EL (cell line): ENCODE data around the gene LEO1.
"Not testable (repeated sequence)": the region's sequence is repeated elsewhere in the genome, so short reads cannot be mapped to it uniquely, and the experiment has no call there.

Experiments
- DNase-seq: peaks from one replicate; pipeline ENCODE4 v3.0.0-alpha.2; 2016

The LEO1 gene

DNA sequence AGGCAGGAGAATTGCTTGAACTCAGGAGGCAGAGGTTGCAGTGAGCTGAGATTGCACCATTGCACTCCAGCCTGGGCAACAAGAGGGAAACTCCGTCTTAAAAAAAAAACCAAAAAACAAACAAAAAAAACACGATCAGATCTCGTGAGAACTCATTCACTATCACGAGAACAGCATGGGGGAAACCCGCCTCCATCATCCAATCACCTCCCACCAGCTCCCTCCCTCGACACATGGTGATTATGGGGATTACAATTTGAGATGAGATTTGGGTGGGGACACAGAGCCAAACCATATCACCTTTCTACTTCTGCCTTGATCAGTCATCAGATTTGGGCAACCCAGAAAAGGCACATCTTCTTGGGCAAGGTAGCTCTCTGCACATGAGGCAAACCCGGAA is 31.5 kb upstream of the LEO1 start:
- DNase-seq: not testable (repeated sequence)

DNA sequence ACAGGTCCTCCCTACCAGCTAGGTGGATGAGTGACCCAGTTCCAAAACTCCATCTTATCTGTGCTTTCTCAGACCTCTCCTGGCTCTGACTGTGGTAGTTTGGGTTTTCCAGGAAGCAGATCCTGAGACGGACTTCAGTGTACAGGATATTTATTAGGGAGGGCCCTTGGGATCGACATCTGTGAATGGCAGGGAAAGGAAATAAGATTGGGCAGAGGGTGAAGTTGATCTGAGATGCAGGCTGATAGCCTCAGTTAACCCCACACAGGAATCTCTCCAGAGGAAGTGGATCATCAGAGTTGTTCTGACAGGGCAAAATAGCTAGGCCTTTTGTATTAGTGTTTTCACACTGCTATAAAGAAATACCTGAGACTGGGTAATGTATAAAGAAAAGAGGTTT is 30.8 kb upstream of the LEO1 start:
- DNase-seq: no peak

DNA sequence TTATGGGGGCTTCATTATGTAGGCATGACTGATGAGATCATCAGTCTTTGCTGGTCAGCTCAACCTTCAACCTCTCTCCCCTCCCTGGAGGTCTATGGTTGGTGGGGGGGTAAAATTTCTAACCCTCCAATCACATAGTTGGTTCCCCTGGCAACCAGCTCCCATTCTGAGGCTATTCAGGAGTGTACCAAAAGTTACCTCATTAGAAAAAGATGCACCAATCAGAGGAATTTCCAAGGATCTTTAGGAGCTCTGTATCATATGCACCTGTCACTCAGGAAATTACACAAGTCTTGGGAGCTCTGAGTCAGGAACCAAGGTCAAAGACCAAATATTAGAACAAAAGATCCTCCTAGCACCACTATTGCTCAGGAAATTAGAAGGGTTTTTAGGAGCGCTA is 21.4 kb upstream of the LEO1 start:
- peak; percentile 21 for DNase-seq

DNA sequence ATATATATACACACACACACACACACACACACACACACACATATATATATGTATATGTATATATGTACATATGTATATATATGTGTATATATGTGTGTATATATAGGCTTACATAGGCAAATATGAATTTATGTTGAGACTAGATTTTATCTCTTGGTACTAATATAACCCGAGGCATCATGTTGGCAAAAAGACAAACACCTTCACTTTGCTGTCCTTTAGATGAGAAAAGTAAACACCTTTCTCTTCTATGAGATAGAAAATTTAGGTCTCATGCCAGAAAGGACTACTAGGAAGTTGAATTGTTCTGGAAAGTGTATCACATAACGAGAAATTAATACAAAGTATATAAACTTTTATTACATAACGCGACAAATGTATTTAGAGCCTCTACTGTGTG is 19.6 kb upstream of the LEO1 start:
- no peak for DNase-seq

DNA sequence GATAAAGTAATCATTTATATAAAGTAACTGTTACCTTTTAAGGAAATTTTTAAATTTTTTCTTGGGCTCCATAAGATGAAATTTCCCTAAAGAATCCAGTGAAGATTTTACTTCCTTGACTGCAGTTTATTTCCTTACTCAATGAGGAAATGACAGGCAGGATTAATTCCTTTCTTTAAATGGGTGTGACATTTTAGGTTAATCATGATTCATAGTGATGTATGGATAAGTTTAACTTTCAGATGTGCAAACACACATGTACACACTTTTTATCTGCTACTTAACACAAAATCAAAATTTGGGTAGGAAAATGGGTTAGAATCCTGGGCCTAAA is 11.2 kb upstream of the LEO1 start:
- DNase-seq: no peak

DNA sequence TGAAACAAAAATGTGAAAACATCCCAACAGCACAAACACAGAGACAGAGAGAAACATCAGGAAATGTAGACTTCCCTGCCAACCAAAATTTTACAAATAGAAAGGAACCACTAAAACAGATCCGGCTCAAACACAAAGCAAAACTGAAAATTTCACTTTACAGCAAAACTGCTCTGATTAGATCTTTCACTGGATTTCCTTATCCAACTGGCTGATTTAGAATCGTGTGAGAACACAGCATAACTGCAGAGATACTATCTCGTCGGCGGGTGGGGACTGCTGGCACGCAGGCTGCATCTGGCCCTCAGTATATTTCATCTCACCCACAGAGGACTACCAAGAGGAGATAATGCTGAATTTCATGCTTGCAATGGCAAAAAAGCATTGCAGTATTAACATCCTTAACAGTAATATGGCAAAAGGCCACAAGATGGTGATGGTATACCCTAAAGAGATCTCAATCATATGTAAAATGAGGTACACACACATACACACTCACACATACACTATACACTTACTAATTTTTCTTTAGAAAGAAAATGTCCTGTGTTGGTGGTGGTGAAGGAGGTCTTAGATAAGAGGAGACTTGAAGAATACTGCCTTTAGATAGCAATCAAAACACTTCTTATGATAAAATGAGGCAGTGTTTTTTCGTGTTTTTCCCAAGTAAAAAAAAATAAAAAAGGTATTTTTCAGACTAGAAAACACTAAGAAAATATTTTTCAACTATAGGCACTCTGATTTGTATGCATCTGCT is 10.6 kb upstream of the LEO1 start:
- peak; percentile 86 for DNase-seq

DNA sequence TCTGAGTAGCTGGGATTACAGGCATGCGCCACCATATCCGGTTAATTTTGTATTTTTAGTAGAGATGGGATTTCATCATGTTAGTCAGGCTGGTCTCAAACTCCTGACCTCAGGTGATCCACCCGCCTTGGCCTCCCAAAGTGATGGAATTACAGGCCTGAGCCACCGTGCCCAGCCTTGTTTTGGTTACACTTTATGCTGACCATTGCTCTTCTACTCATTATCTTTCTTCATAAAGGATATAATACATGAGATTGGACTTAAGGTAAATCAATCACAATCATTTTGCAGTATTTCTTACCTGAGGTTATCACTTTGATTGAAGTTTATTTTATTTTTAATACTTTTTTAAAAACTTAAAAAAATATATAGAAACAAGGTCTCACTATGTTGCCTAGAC is 2.2 kb upstream of the LEO1 start:
- DNase-seq: no peak

DNA sequence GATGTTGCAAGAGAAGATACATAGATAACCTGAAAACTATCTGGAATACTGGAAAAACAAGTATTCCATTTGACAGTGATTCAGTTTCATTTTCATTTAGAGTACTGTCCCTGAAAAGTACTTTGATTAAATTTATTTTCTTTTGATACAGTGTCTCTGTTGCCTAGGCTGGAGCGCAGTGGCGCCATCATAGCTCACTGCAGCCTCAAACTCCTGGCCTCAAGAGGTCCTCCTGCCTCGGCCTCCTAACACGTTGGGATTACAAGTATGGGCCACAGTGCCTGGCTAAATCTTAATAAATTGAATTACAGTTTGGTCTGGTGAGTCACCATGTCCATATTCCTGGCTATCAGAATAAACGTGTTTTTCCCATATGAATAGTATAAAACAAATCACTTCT is 1.6 kb upstream of the LEO1 start:
- DNase-seq: no peak

DNA sequence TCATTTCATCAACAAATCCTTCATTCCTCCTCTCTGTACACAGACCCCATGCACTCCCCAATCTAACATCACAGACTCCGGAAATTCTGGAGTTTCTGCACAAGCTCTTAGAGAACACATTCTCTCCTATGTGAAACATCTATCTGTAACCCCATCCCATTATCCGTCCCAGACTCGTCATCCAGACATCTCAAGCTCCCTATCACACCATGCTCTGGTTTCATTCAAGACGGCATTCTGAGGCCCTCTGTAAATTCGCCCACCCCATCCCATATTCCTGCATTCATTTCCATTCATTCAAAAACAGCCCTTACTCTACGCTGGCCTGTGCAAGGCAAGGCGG is 575 bp downstream of the LEO1 start:
- no peak for DNase-seq

DNA sequence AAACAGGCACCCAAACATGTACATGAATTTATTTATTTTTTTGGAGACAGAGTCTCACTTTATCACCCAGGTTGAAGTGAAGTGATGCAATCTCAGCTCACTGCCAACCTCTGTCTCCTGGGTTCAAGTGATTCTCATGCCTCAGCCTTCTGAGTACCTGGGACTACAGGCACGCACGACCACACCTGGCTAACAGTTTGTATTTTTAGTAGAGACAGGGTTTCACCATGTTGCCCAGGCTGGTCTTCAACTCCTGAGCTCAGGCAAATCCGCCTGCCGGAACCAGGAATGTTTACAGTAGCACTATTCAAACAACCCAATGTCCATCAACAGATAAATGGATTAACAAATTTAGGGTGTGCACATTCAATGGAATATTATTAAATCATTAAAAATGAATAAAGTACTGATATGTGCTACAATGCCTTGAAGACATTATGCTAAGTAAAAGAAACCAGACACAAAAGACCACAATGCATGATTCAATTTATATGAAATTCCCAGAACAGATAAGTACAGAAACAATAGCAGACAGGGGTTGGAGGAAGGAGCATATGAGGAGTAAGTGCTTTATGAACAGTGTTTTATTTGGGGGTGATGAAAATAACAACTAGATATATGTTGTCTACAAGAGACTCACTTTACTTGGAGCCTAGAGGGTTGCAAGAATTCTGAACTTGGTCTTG is 1.3 kb downstream of the LEO1 start:
- DNase-seq: no peak

DNA sequence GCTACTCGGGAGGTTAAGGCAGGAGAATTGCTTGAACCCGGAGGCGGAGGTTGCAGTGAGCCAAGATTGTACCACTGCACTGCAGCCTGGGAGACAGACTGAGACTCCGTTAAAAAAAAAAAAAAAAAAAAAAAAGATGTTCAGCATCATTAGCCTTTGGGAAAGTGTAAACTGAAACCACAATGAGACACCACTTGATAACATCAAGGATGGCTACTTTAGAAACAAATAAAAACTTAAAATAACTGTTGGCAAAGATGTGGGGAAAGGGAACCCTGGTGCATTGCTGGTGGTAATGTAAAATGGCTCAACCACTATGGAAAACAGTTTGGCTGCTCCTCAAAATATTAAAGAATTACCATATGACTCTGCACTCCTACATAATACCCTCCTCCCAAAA is 1.9 kb downstream of the LEO1 start:
- peak; percentile 39 for DNase-seq

DNA sequence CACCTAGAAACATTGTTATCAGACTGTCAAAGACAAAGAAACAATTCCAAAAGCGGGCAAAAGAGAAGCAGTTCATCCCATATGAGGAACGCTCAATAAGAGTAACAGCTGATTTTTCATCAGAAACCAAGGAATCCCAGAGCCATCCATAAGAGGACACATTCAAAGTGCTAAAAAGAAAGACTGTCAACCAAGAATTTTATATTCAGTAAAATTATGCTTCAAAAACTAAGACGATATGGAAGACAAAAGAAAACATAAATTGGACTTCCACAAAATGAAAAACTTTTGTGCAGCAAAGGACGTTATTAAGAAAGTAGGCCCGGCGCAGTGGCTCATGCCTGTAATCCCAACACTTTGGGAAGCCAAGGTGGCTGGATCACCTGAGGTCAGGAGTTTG is 4.0 kb downstream of the LEO1 start:
- no peak for DNase-seq

DNA sequence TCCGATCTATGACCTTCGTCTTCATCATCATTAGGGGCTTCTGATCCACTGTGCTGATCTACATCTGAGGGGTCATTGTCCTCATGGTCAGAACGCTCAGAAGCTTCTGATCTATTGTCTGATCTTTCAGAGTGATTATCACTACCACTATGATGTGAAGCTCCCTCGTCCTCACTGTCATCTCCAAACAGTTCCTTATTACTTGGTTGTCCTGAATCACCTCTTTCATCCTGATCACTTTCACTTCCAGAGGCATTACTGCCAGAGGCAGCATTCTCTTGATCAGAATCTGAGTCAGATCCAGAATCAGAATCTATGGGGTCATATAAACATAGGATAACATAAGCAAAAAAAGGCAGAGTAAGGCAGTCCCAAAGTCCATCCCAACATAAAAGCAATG is 5.4 kb downstream of the LEO1 start:
- no peak for DNase-seq

DNA sequence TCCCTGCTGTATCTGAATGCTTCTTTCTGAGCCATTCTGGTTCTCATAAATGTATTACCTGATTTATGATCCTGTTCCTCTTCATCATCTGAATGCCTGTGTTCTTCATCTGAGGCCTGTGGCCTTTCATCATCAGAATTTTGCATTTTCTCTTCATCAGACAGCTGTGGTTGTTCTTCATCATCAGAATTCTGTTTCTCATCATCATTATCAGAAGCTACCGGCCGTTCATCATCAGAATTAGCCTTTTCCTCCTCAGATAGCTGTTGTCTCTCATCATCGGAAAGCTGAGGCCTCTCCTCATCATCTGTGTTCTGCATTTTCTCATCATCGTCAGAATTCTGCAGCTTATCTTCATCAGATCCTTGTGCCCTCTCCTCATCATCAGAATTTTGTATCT is 5.9 kb downstream of the LEO1 start:
- no peak for DNase-seq

DNA sequence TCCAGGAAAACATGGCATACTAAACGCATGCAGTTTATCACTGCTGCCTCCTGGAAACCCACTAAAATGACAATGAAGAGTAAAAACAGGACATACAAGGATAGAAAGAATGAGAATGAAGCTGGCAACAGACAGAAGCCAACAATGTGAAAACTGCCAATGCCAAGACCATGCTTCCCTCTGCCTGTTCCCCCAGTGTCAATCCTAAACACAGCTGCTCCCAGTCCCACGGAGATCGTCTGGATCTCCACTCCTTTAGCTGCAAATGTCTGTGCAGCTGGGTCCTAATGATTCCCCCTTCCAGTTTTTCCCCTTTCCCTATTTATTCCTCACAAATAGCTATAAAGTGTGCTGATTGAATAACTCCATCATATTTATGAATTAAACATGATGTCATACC is 16.1 kb downstream of the LEO1 start:
- no peak for DNase-seq

DNA sequence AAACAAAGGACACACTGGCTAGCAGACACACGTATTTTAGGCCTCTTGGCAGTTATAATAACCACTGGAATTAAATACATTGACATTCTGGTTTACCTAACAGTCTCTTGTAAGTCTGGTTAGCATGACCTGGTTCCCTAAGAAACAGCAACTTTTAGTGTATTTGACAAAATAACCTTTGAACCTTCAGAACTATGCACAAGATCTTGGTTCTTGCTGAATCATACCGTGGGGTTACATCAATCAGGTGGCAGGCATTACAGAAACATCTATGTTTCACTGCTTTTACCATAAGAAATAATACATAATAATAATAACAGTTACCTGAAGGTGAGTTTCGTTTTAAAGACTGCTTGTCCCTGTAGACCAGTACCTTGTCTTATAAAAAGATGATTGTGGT is 18.8 kb downstream of the LEO1 start:
- DNase-seq: no peak

DNA sequence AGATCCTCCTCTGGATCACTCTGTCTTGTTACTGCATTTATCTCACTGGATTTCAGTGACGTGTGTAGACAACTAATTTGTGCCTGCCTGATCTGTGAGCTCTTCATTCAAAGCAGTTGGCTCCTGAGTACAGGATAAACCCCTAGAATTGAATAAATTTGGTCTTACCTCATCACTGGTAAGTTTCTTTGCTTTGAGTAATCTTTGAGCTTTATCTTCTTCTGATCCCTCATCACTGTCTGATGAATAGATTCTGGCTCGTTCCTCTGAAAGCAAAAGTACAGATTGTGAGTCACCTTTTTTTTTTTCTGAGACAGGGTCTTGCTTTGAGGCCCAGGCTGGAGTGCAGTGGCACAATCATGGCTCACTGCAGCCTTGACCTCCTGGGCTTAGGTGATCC is 24.5 kb downstream of the LEO1 start:
- DNase-seq: no peak

DNA sequence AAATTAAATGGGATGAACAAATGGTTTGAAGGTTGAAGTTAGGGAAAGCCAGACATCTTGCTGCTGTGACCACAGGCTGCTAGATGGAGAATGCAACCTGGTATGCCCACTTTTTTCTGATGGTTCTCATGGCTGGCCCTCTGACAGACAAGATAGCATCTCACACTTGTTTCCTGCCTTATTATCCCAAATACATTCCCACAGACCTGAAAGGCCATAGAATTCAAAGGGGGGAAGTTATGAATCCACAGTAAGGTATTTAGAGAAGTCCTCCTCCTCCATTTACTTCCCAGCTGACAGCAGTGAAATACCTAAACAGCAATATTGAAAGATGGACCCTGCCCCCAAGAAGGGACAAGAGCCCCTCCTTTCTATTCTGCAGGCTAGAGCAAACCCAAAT is 32.4 kb downstream of the LEO1 start:
- DNase-seq: no peak

DNA sequence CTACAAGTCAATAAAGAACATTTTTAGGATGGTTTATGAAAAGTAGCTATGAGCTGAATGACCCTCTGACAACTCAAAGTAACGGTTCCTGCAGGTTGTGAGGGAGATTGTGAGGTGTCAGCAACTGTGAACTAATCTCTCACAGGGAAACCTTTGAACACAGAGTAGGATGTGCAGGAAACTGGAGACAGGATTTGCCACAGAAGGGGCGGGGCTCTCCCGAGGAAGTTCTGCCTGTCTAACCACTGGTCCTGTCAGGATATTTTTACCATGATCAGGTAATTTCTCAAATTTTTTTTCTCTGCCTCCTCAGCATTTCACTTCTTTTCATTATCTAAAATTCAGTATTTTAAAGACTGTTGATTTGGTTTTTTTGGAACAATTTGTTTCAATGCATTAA is 33.3 kb downstream of the LEO1 start:
- DNase-seq: no peak

DNA sequence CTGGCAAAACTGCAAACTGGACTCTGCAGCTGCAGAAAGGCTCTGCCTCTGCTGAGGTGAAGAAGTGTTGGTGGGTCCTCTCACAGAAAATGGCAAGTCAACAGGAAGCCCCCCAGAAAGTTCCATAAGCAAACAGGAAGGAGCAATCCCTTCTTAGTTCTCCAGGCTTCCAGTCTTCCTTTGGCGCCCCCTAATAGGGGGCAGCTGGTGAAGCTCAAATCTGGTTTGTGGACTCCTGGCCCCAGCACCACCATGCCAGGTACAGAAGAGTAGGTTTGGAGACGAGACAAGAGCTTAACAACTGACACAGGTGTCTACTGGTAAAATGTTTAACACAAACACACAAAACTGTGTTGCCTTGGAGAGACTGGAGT is 35.5 kb downstream of the LEO1 start:
- DNase-seq: no peak

DNA sequence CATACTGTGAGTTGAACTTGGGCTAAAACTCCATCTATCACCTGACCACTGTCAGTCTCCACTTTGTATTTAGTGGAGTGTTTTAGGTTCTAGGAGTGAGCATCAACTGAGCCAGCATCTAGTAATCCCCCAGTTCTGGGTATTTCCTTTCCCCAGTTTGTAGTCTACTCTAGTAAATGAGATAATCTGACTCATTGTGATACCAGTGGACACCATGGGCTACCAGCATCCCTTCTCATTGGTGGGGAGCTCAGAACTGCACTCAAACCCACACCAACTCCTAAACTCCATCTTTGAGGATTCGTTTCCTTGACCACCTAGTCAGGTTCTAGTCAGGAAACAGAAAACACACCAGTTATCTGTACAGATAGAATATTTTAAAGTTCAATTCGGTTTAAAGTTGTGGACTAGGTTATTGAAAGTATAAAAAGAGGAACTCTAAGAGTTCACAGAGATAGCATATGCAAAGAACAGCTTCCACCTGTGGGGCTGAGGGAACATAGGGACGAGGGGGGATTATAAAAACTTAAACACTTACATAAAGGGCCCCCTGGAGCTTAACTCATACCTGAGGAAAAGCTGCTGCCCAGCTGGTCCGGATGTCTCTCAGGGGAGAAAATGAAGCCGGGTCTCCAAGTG is 36.0 kb downstream of the LEO1 start:
- no peak for DNase-seq

DNA sequence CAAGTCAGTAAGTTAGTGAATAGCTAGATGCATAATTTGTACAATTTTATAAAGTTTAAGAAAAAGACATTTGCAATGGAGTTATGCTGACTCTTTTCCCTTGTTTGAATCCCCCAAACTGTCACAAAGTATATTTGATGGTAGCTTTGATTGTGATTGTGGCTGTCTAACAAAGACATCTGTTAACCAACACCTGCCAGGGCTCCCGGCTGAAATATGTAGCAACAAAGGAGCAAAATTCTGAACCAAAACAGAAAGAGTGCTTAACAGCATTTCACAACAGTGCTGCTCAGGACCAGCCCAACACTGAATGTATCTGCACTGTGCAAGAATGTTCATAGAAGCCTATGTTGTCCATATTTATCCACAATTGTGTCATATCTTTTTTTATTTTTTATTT is 39.4 kb downstream of the LEO1 start:
- no peak for DNase-seq

DNA sequence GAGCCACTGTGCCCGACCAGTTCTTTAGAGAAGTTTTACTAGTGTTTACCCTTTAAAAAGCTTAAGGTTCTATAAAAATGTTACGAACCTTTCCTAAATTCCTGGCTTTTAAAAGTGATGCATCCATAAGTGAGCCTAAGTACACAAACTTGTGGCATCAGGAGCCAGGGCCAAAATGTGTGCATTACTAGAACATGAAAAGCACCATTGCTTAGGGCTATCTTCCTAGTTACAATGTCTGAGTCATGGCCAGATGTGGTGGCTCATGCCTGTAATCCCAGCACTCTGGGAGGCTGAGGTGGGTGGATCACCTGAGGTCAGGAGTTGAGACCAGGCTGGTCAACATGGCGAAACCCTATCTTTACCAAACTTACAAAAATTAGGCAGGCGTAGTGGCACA is 39.9 kb downstream of the LEO1 start:
- peak; percentile 50 for DNase-seq

DNA sequence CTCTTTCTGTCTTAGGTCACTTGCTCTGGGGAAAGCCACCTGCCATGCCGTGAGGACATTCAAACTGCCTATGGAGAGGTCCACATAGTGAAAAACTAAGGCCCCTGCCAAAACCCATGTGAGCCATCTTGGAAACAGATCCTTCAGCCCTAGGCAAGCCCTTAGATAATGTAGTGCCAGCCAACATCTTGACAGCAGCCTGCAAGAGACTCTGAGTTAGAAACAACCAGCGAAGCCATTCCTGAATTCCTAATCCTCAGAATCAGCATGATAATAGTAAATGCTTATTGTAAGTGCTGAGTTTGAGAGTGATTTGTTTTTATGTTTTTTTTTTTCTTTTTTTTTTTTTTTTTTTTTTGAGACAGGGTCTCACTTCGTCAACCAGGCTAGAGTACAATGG is 40.6 kb downstream of the LEO1 start:
- DNase-seq: no peak

DNA sequence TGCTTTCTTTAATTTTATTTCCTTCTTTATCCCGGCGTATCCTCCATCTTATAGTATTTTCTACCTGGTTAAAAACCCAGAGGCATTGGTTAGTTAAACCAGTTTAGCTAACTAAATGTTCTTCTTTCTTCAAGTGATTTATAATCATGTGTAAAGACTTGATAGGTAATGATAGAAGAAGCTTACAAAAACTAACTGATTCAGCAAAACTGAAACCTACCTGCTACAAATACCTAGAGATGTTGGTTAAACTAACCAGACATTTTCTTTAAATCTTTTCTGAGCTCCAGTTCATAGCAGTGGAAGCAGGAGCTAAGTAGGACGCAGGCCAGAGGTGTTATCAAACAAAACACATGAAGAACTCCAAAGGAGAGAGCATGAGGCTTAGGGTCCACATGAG is 44.8 kb downstream of the LEO1 start:
- no peak for DNase-seq
